ENCODE data around the gene ZNF367.

The ZNF367 gene

DNA sequence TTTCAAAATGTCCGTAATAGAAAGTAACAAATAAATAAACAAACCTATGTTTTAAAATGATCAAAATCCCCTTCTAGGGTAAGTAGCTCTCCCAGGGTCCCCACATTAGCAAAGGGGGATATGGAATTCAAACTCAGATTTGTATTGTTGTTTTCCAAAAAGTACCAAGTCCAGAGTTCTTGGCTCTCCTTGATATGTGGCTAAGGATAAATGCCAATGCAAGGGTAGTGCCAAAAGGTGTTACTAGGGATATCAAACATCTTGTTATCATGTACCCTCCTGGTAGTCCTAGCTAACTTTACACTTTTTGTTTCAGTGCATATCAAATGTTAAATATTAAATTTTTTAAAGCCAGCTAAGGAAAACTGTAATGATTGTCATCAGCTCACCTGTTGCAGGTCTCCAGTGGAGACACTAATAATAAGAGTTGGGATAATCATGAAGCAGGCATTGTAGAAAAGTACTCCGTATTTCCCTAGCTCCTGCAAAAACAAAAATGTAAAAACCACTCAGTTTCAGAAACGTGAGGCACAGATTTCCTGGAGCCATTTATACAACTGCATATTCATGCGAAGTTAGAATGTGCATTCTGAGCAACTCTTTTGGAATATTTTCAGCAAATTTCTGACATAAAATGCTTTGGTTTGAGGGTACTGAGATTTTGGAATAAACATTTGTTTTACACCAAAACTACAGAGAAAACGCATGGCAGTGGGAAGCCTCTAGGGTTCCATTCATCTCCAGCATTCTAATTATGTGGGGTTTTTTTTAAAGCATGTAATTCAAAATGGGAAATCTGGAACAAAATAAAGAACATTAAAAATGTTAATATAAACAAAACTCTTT lies 74.4 kb downstream of the ZNF367 start:
- ATAC-seq = no peak
- TF ChIP-seq TCF4 (CRISPR knock-in tag; IDR thresholded peaks at IDR 0.05; ENCODE audit: borderline replicate concordance) = no peak
- TF ChIP-seq ZC3H10 (CRISPR knock-in tag; IDR thresholded peaks at IDR 0.05) = no peak
- no peak for TF ChIP-seq PATZ1 (CRISPR knock-in tag; IDR thresholded peaks at IDR 0.05; ENCODE audit: borderline replicate concordance)
- TF ChIP-seq ARNTL (CRISPR knock-in tag; IDR thresholded peaks at IDR 0.05; ENCODE audit: borderline replicate concordance, low read depth) = no peak
- TF ChIP-seq CSDC2 (CRISPR knock-in tag; IDR thresholded peaks at IDR 0.05) = no peak
- no peak for TF ChIP-seq SNAI2 (CRISPR knock-in tag; IDR thresholded peaks at IDR 0.05)
- TF ChIP-seq ZFP3 (CRISPR knock-in tag; IDR thresholded peaks at IDR 0.05) = no peak
- TF ChIP-seq ESRRG (CRISPR knock-in tag; IDR thresholded peaks at IDR 0.05) = no peak
- TF ChIP-seq, protein P1, sequence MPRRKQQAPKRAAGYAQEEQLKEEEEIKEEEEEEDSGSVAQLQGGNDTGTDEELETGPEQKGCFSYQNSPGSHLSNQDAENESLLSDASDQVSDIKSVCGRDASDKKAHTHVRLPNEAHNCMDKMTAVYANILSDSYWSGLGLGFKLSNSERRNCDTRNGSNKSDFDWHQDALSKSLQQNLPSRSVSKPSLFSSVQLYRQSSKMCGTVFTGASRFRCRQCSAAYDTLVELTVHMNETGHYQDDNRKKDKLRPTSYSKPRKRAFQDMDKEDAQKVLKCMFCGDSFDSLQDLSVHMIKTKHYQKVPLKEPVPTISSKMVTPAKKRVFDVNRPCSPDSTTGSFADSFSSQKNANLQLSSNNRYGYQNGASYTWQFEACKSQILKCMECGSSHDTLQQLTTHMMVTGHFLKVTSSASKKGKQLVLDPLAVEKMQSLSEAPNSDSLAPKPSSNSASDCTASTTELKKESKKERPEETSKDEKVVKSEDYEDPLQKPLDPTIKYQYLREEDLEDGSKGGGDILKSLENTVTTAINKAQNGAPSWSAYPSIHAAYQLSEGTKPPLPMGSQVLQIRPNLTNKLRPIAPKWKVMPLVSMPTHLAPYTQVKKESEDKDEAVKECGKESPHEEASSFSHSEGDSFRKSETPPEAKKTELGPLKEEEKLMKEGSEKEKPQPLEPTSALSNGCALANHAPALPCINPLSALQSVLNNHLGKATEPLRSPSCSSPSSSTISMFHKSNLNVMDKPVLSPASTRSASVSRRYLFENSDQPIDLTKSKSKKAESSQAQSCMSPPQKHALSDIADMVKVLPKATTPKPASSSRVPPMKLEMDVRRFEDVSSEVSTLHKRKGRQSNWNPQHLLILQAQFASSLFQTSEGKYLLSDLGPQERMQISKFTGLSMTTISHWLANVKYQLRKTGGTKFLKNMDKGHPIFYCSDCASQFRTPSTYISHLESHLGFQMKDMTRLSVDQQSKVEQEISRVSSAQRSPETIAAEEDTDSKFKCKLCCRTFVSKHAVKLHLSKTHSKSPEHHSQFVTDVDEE (CRISPR knock-in tag; IDR thresholded peaks at IDR 0.05) = no peak
- no peak for TF ChIP-seq PPARA (CRISPR knock-in tag; IDR thresholded peaks at IDR 0.05; ENCODE audit: borderline replicate concordance)
- TF ChIP-seq GLIS3 (CRISPR knock-in tag; IDR thresholded peaks at IDR 0.05) = no peak
- no peak for TF ChIP-seq ZNF565 (CRISPR knock-in tag; conservative IDR thresholded peaks at IDR 0.05; ENCODE audit: low read depth)
- TF ChIP-seq TOX (CRISPR knock-in tag; IDR thresholded peaks at IDR 0.05; ENCODE audit: borderline replicate concordance) = no peak
- no peak for TF ChIP-seq ZNF70 (CRISPR knock-in tag; IDR thresholded peaks at IDR 0.05)
- no peak for TF ChIP-seq OSR1 (CRISPR knock-in tag; IDR thresholded peaks at IDR 0.05)
- no peak for TF ChIP-seq ZFP30 (CRISPR knock-in tag; IDR thresholded peaks at IDR 0.05)
- TF ChIP-seq RARB (CRISPR knock-in tag; IDR thresholded peaks at IDR 0.05) = no peak
- TF ChIP-seq BACH2 (CRISPR knock-in tag; IDR thresholded peaks at IDR 0.05; ENCODE audit: borderline replicate concordance) = no peak
- no peak for TF ChIP-seq ZNF8 (CRISPR knock-in tag; IDR thresholded peaks at IDR 0.05)
- TF ChIP-seq POU6F1 (CRISPR knock-in tag; IDR thresholded peaks at IDR 0.05; ENCODE audit: borderline replicate concordance, low read depth) = no peak

DNA sequence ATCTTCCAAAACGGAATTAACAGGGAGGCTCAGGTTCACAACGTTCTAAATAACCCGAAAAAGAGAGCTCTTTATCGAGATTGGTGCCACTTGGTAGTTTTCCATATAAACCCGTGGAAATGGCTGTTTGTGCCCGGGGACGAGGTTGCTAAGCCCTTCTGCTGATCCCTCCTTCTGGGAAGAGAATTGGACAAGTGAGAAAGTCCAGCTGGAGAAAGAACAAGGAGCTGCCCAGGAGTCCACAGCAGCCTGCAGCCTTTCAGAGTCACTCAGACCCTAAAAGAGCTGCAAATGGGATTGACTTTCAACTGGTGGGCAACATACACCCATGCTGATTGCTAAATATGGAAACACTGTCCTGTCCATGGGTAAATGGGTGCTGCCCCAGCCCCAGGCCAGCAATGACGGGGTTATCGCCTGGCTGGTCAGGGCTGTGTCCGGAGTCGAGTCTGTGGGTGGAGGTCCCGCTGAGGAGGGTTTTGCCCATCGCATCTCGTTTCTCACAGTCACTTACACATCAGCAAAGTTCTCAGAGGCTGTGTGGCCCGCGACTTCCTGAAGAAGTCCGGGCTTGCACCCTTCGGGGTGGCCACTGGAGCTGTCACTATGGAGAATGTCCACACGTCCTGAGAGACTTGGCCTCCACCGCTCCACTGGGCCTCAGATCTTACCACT lies 75.5 kb downstream of the ZNF367 start:
- no peak for ATAC-seq

More for the DNA sequence above, 75.5 kb downstream of the ZNF367 start:
- TF ChIP-seq ZNF70 (CRISPR knock-in tag; IDR thresholded peaks at IDR 0.05) (no peak), PATZ1 (CRISPR knock-in tag; IDR thresholded peaks at IDR 0.05; ENCODE audit: borderline replicate concordance) (no peak), ISL1 (CRISPR knock-in tag; IDR thresholded peaks at IDR 0.05) (no peak), ARNTL (CRISPR knock-in tag; IDR thresholded peaks at IDR 0.05; ENCODE audit: borderline replicate concordance, low read depth) (no peak), OSR1 (CRISPR knock-in tag; IDR thresholded peaks at IDR 0.05) (no peak), ZC3H10 (CRISPR knock-in tag; IDR thresholded peaks at IDR 0.05) (no peak), CSDC2 (CRISPR knock-in tag; IDR thresholded peaks at IDR 0.05) (no peak), PPARA (CRISPR knock-in tag; IDR thresholded peaks at IDR 0.05; ENCODE audit: borderline replicate concordance) (no peak), POU6F1 (CRISPR knock-in tag; IDR thresholded peaks at IDR 0.05; ENCODE audit: borderline replicate concordance, low read depth) (no peak), GLIS3 (CRISPR knock-in tag; IDR thresholded peaks at IDR 0.05) (no peak), CSRNP3 (CRISPR knock-in tag; IDR thresholded peaks at IDR 0.05) (no peak), BACH2 (CRISPR knock-in tag; IDR thresholded peaks at IDR 0.05; ENCODE audit: borderline replicate concordance) (no peak), ZFP3 (CRISPR knock-in tag; IDR thresholded peaks at IDR 0.05) (no peak), ZFP30 (CRISPR knock-in tag; IDR thresholded peaks at IDR 0.05) (no peak), ZNF565 (CRISPR knock-in tag; conservative IDR thresholded peaks at IDR 0.05; ENCODE audit: low read depth) (no peak)
- TF ChIP-seq, protein P2, sequence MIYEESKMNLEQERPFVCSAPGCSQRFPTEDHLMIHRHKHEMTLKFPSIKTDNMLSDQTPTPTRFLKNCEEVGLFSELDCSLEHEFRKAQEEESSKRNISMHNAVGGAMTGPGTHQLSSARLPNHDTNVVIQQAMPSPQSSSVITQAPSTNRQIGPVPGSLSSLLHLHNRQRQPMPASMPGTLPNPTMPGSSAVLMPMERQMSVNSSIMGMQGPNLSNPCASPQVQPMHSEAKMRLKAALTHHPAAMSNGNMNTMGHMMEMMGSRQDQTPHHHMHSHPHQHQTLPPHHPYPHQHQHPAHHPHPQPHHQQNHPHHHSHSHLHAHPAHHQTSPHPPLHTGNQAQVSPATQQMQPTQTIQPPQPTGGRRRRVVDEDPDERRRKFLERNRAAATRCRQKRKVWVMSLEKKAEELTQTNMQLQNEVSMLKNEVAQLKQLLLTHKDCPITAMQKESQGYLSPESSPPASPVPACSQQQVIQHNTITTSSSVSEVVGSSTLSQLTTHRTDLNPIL (CRISPR knock-in tag; IDR thresholded peaks at IDR 0.05; ENCODE audit: low read depth) = no peak

Data from SK-N-SH treated with all-trans-retinoic acid at 6 μM for 48 hours (cell line).